HEK293 (cell line): ENCODE results near the gene LRBA.

Source experiments
- CTCF ChIA-PET: fragments of 350-600 bp; formaldehyde crosslinking; extraction: SDS; loops from one replicate; lab custom pipeline; 2021; ENCODE audit warnings: antibody characterized with exemption; lab: Yijun Ruan, JAX
- POLR2A ChIA-PET: fragments of 300-600 bp; formaldehyde crosslinking; extraction: SDS; loops from one replicate; lab custom pipeline; 2020; ENCODE audit warnings: antibody characterized with exemption, inconsistent platforms; lab: Yijun Ruan, JAX
- H3K27ac ChIP-seq: fragments of 200-500 bp; sonication (Bioruptor generic); 2 replicates; pipeline ENCODE4 v1.5.1; 2014; ENCODE audit warnings: low read depth, low read length, control low read depth, inconsistent platforms; ENCODE audit errors: extremely low read depth
- H3K36me3 ChIP-seq, 2 experiments: fragments of 200-500 bp in 1 of 2; sonication (Bioruptor generic) in 1 of 2; 1 replicate in 1 of 2; 2 replicates in 1 of 2; pipeline ENCODE4 v1.5.1; 2014 to 2017; ENCODE audit warnings: inconsistent platforms in 2 of 2, low read length in 2 of 2; ENCODE audit not compliant: control insufficient read depth in 2 of 2, insufficient read depth in 1 of 2
- H3K4me1 ChIP-seq: fragments of 200-500 bp; sonication (Bioruptor generic); 2 replicates; pipeline ENCODE4 v1.5.1; 2014; ENCODE audit warnings: mild to moderate bottlenecking, low read length, inconsistent platforms; ENCODE audit not compliant: control insufficient read depth, insufficient read depth
- H3K4me3 ChIP-seq: 2 replicates; pipeline ENCODE4 v1.5.1; 2011; ENCODE audit warnings: low read depth, mild to moderate bottlenecking, control low read depth, low read length, moderate library complexity
- H3K9me3 ChIP-seq: fragments of 200-500 bp; sonication (Bioruptor generic); 2 replicates; pipeline ENCODE4 v1.5.1; 2014; ENCODE audit warnings: low read depth, low read length, inconsistent platforms; ENCODE audit not compliant: control insufficient read depth, insufficient read depth
- EGR2 ChIP-seq: fragments of 450-650 bp; formaldehyde crosslinking; IDR thresholded peaks from 2 replicates; pipeline ENCODE4 v1.5.1; 2016; ENCODE audit warnings: low read depth, missing biosample characterization, missing genetic modification characterization
- HOXD13 ChIP-seq: sonication (generic); formaldehyde crosslinking; IDR thresholded peaks from 2 replicates; pipeline ENCODE4 v1.8.0; 2022; ENCODE audit warnings: missing genetic modification reagents, borderline replicate concordance
- KLF7 ChIP-seq: fragments of 450-650 bp; formaldehyde crosslinking; IDR thresholded peaks from 2 replicates; pipeline ENCODE4 v1.5.1; 2016; ENCODE audit warnings: missing biosample characterization, missing genetic modification characterization, borderline replicate concordance
- KLF8 ChIP-seq: fragments of 450-650 bp; formaldehyde crosslinking; IDR thresholded peaks from 2 replicates; pipeline ENCODE4 v1.5.1; 2016; ENCODE audit warnings: missing biosample characterization, missing genetic modification characterization
- SP2 ChIP-seq: fragments of 450-650 bp; formaldehyde crosslinking; IDR thresholded peaks from 2 replicates; pipeline ENCODE4 v1.5.1; 2016; ENCODE audit warnings: missing biosample characterization, missing genetic modification characterization
- WT1 ChIP-seq: fragments of 450-650 bp; formaldehyde crosslinking; IDR thresholded peaks from 2 replicates; pipeline ENCODE4 v1.5.1; 2016; ENCODE audit warnings: missing biosample characterization, missing genetic modification characterization
- ZBTB17 ChIP-seq: fragments of 450-650 bp; formaldehyde crosslinking; IDR thresholded peaks from 2 replicates; pipeline ENCODE4 v1.5.1; 2016; ENCODE audit warnings: missing biosample characterization, missing genetic modification characterization
- ZBTB20 ChIP-seq: fragments of 450-650 bp; formaldehyde crosslinking; IDR thresholded peaks from 2 replicates; pipeline ENCODE4 v1.5.1; 2016; ENCODE audit warnings: missing biosample characterization, missing genetic modification characterization
- ZBTB49 ChIP-seq: fragments of 450-650 bp; formaldehyde crosslinking; IDR thresholded peaks from 2 replicates; pipeline ENCODE4 v1.5.1; 2016; ENCODE audit warnings: missing biosample characterization, missing genetic modification characterization, low read depth
- ZFP69B ChIP-seq: fragments of 450-650 bp; formaldehyde crosslinking; IDR thresholded peaks from 2 replicates; pipeline ENCODE4 v1.5.1; 2016; ENCODE audit warnings: missing biosample characterization, missing genetic modification characterization
- ZNF10 ChIP-seq: fragments of 450-650 bp; formaldehyde crosslinking; IDR thresholded peaks from 2 replicates; pipeline ENCODE4 v1.5.1; 2017; ENCODE audit warnings: missing biosample characterization, missing genetic modification characterization
- ZNF146 ChIP-seq: fragments of 450-650 bp; formaldehyde crosslinking; IDR thresholded peaks from 2 replicates; pipeline ENCODE4 v1.5.1; 2016; ENCODE audit warnings: missing biosample characterization, missing genetic modification characterization
- ZNF175 ChIP-seq: fragments of 450-650 bp; formaldehyde crosslinking; IDR thresholded peaks from 2 replicates; pipeline ENCODE4 v1.5.1; 2016; ENCODE audit warnings: missing biosample characterization, missing genetic modification characterization
- ZNF239 ChIP-seq: fragments of 450-650 bp; formaldehyde crosslinking; IDR thresholded peaks from 2 replicates; pipeline ENCODE4 v1.5.1; 2016; ENCODE audit warnings: missing biosample characterization, missing genetic modification characterization
- ZNF311 ChIP-seq: fragments of 450-650 bp; formaldehyde crosslinking; IDR thresholded peaks from 2 replicates; pipeline ENCODE4 v1.5.1; 2017; ENCODE audit warnings: missing biosample characterization, missing genetic modification characterization, borderline replicate concordance
- ZNF423 ChIP-seq: fragments of 450-650 bp; formaldehyde crosslinking; IDR thresholded peaks from 2 replicates; pipeline ENCODE4 v1.5.1; 2016; ENCODE audit warnings: missing biosample characterization, missing genetic modification characterization
- ZNF544 ChIP-seq: fragments of 450-650 bp; formaldehyde crosslinking; IDR thresholded peaks from 2 replicates; pipeline ENCODE4 v1.5.0; 2017; ENCODE audit warnings: missing biosample characterization, missing genetic modification characterization
- ZNF677 ChIP-seq: fragments of 450-650 bp; IDR thresholded peaks from 2 replicates; pipeline ENCODE4 v1.5.0; 2018; ENCODE audit warnings: missing biosample characterization, mild to moderate bottlenecking, missing genetic modification characterization, moderate library complexity
- ZNF777 ChIP-seq: fragments of 450-650 bp; formaldehyde crosslinking; IDR thresholded peaks from 2 replicates; pipeline ENCODE4 v1.5.1; 2017; ENCODE audit warnings: missing biosample characterization, missing genetic modification characterization, borderline replicate concordance
- TF ChIP-seq, protein P1 (sequence below): fragments of 450-650 bp; formaldehyde crosslinking; IDR thresholded peaks from 2 replicates; pipeline ENCODE4 v1.5.1; 2017; ENCODE audit warnings: missing biosample characterization, missing genetic modification characterization
- TF ChIP-seq, protein P2 (sequence below): fragments of 450-650 bp; formaldehyde crosslinking; conservative IDR thresholded peaks from 2 replicates; pipeline ENCODE4 v1.5.1; 2016; ENCODE audit warnings: low read depth, missing biosample characterization, missing genetic modification characterization

Gene LRBA

DNA sequence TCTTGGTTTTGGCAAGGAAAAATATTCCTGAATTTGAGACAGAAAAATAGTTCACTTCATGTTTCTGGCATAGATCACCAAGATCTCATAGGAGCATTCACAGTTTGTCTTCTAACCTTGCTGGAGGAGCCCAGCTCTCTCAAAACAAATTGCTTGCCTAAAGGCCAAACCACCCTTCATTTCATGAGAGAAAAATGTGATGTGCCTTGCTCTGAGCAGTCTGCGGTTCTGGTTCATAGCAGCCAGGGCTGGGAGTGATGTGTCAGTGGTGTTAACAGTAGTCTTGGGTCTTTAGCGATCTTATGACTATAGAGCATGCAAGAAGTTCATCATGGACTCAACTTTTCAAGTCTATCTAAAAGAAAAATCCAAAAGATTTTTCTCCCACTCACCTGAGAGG lies 753.5 kb downstream of the LRBA start:
- CTCF ChIA-PET: interaction anchor here (0.8 kb wide), 1 partner anchor 1840 kb away, joined by 5 read pairs; no protein-coding TSS in a partner anchor
- TF ChIP-seq HOXD13 (no peak), EGR2 (no peak), ZBTB17 (tag by site-specific recombination) (no peak), ZNF146 (tag by site-specific recombination) (no peak), ZBTB49 (tag by site-specific recombination) (no peak), ZNF239 (tag by site-specific recombination) (no peak), KLF8 (no peak)
- Histone ChIP-seq H3K27ac (no peak overlapping the region), H3K4me3 (no peak overlapping the region), H3K4me1 (no peaks in the 10 kb centered on the region), H3K36me3 (peaks cover 0 to 29% of the 10 kb centered on the region in 2 experiments; a peak in 1 of 3 replicates), H3K9me3 (no peaks in the 10 kb centered on the region)
- POLR2A ChIA-PET: no interaction called here

DNA sequence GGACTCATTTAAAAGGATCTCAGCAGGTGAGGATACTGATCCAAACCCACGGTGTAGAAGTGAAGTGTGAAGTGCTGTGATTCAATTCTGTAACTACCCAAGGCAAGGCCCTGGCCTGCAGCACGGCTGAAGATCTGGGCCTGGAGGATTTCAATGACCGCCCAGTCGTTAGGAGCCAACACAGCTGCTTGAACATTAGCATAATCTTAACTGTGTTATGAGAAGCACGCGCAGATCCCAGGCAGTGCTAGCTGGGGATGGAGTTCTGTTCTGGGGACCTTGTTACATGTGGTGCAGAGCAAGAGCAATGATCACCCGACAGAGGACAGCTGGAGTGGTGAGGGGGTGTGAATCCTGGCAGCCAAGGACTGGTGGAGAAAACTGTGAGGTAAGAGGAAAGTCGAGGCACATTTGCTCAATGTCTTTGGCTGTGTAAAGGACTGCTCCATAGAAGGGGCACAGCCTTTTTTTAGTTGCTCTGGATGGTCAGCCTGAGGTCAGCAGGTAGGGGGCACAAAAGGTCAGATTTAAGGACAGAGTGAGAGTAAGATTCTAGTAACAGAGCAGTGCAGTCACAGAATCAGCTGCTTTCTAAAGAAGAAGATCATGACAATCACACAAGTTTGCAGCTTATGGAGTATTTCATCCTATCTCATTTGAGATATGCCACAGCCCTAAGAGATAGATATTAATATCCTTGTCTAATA lies 755.1 kb downstream of the LRBA start:
- Histone ChIP-seq H3K4me3 (no peak overlapping the region), H3K27ac (no peak overlapping the region), H3K36me3 (peaks cover 0 to 16% of the 10 kb centered on the region in 2 experiments; a peak in 1 of 3 replicates), H3K4me1 (no peaks in the 10 kb centered on the region), H3K9me3 (no peaks in the 10 kb centered on the region)
- no peak for TF ChIP-seq ZNF544
- TF ChIP-seq ZNF10 (tag by site-specific recombination): no peak
- no peak for TF ChIP-seq ZFP69B (tag by site-specific recombination)
- no peak for TF ChIP-seq KLF7
- TF ChIP-seq ZNF777 (tag by site-specific recombination): no peak
- no peak for TF ChIP-seq ZNF311
- no peak for TF ChIP-seq ZNF677 (tag by site-specific recombination)
- no peak for TF ChIP-seq WT1 (tag by site-specific recombination)
- no peak for TF ChIP-seq HOXD13
- TF ChIP-seq, protein P1, sequence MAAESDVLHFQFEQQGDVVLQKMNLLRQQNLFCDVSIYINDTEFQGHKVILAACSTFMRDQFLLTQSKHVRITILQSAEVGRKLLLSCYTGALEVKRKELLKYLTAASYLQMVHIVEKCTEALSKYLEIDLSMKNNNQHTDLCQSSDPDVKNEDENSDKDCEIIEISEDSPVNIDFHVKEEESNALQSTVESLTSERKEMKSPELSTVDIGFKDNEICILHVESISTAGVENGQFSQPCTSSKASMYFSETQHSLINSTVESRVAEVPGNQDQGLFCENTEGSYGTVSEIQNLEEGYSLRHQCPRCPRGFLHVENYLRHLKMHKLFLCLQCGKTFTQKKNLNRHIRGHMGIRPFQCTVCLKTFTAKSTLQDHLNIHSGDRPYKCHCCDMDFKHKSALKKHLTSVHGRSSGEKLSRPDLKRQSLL (tag by site-specific recombination): no peak
- no peak for TF ChIP-seq ZNF175 (tag by site-specific recombination)
- TF ChIP-seq SP2: no peak
- no peak for TF ChIP-seq ZBTB20 (tag by site-specific recombination)
- TF ChIP-seq ZNF423 (tag by site-specific recombination): no peak
- TF ChIP-seq, protein P2, sequence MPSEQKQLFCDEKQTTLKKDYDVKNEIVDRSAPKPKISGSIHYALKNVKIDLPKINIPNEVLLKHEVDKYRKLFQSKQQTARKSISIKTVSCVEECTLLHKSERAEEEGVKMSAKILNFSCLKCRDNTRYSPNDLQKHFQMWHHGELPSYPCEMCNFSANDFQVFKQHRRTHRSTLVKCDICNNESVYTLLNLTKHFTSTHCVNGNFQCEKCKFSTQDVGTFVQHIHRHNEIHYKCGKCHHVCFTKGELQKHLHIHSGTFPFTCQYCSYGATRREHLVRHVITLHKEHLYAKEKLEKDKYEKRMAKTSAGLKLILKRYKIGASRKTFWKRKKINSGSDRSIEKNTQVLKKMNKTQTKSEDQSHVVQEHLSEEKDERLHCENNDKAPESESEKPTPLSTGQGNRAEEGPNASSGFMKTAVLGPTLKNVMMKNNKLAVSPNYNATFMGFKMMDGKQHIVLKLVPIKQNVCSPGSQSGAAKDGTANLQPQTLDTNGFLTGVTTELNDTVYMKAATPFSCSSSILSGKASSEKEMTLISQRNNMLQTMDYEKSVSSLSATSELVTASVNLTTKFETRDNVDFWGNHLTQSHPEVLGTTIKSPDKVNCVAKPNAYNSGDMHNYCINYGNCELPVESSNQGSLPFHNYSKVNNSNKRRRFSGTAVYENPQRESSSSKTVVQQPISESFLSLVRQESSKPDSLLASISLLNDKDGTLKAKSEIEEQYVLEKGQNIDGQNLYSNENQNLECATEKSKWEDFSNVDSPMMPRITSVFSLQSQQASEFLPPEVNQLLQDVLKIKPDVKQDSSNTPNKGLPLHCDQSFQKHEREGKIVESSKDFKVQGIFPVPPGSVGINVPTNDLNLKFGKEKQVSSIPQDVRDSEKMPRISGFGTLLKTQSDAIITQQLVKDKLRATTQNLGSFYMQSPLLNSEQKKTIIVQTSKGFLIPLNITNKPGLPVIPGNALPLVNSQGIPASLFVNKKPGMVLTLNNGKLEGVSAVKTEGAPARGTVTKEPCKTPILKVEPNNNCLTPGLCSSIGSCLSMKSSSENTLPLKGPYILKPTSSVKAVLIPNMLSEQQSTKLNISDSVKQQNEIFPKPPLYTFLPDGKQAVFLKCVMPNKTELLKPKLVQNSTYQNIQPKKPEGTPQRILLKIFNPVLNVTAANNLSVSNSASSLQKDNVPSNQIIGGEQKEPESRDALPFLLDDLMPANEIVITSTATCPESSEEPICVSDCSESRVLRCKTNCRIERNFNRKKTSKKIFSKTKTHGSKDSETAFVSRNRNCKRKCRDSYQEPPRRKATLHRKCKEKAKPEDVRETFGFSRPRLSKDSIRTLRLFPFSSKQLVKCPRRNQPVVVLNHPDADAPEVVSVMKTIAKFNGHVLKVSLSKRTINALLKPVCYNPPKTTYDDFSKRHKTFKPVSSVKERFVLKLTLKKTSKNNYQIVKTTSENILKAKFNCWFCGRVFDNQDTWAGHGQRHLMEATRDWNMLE (tag by site-specific recombination): no peak
- CTCF ChIA-PET: no interaction called here
- POLR2A ChIA-PET: no interaction called here
